HepG2 (cell line): Measurements from ENCODE around the gene KATNAL1. TPM values are rescaled to one million over a fixed set of nuclear protein-coding genes. Genes with fewer than 3 reads are reported as not detected.

Experiments
- ATAC-seq: fragments of 200-7000 bp; cut with Tn5 transposase; 3 replicates; pipeline ENCODE4 v1.9.1; 2020; ENCODE audit warnings: mild to moderate bottlenecking, moderate library complexity
- BruUV-seq: library from RNA; stranded (reverse); fragments of 400-500 nt; replicated peaks from 2 replicates; lab custom pipeline; 2021; lab: Mats Ljungman, UMichigan
- CTCF ChIA-PET: fragments of 300-600 bp; formaldehyde crosslinking; extraction: SDS; loops from one replicate; lab custom pipeline; 2021; ENCODE audit warnings: low total read pairs, inconsistent platforms, low intra/inter-chr PET ratio; lab: Yijun Ruan, JAX
- POLR2A ChIA-PET: fragments of 350-600 bp; sonication (Branson Sonifier 250); formaldehyde crosslinking; loops from one replicate; lab custom pipeline; 2020; ENCODE audit warnings: antibody characterized with exemption, inconsistent platforms; lab: Yijun Ruan, JAX
- DNase-seq: peaks from one replicate; pipeline ENCODE4 v3.0.0-alpha.2; 2015; ENCODE audit warnings: low spot score
- FAIRE-seq: peaks from 3 replicates; lab custom pipeline; 2011; peaks lifted over from hg19 to GRCh38; lab: Jason Lieb, UNC
- H2AFZ ChIP-seq: one replicate; pipeline ENCODE4 v1.6.1; 2011; ENCODE audit warnings: low read length, inconsistent platforms
- H3K27ac ChIP-seq: fragments of 300-600 bp; 3 replicates; pipeline ENCODE4 v1.8.0; 2011; ENCODE audit warnings: mixed run types, mild to moderate bottlenecking, mixed read lengths, low read length, inconsistent platforms; ENCODE audit not compliant: insufficient read depth; ENCODE audit errors: extremely low read length
- H3K27me3 ChIP-seq, 2 experiments: fragments of 200-600 bp in 1 of 2; 2 replicates in 1 of 2; 3 replicates in 1 of 2; pipeline versions ENCODE4 v1.6.0 to v1.8.0; 2011; ENCODE audit warnings: low read length in 2 of 2, mild to moderate bottlenecking in 2 of 2, moderate library complexity in 2 of 2, inconsistent platforms in 1 of 2; ENCODE audit not compliant: insufficient read depth in 2 of 2, control insufficient read depth in 1 of 2
- H3K36me3 ChIP-seq, 2 experiments: fragments of 200-600 bp in 1 of 2; replicated peaks in 1 of 2; 2 replicates in 1 of 2; 3 replicates in 1 of 2; pipeline versions ENCODE4 v1.5.1 to v1.8.0; 2011; ENCODE audit warnings: low read length in 2 of 2, inconsistent platforms in 1 of 2; ENCODE audit not compliant: insufficient read depth in 2 of 2, control insufficient read depth in 1 of 2
- H3K4me1 ChIP-seq: 2 replicates; pipeline ENCODE4 v1.5.1; 2012; ENCODE audit warnings: low read length, inconsistent platforms; ENCODE audit not compliant: insufficient read depth
- H3K4me2 ChIP-seq: 2 replicates; pipeline ENCODE4 v1.6.0; 2011; ENCODE audit warnings: low read depth, low read length, inconsistent platforms
- H3K4me3 ChIP-seq, 3 experiments: fragments of 200-600 bp in 1 of 3; sonication (generic), shearing (Covaris generic) in 1 of 3; replicated peaks in 1 of 3; 2 replicates each; pipeline ENCODE4 v1.5.1; 2011 to 2016; ENCODE audit warnings: low read length in 3 of 3, inconsistent platforms in 2 of 3, low read depth in 2 of 3, mild to moderate bottlenecking in 2 of 3, control low read depth in 1 of 3, mixed read lengths in 1 of 3; ENCODE audit not compliant: insufficient read depth in 1 of 3
- H3K79me2 ChIP-seq: one replicate; pipeline ENCODE4 v1.6.1; 2011; ENCODE audit warnings: low read length, inconsistent platforms; ENCODE audit not compliant: insufficient read depth
- H3K9ac ChIP-seq: 2 replicates; pipeline ENCODE4 v1.6.0; 2011; ENCODE audit warnings: mild to moderate bottlenecking, low read depth, low read length, inconsistent platforms; ENCODE audit not compliant: insufficient read depth
- H3K9me3 ChIP-seq: 2 replicates; pipeline ENCODE4 v1.5.1; 2012; ENCODE audit warnings: mild to moderate bottlenecking, low read length
- H4K20me1 ChIP-seq: 2 replicates; pipeline ENCODE4 v1.6.0; 2011; ENCODE audit warnings: inconsistent platforms, mild to moderate bottlenecking, low read length, moderate library complexity; ENCODE audit not compliant: insufficient read depth
- HNRNPK ChIP-seq: fragments of 200-400 bp; formaldehyde crosslinking; IDR thresholded peaks from 2 replicates; pipeline ENCODE4 v1.6.1; 2018; ENCODE audit warnings: low read length, low read depth, moderate library complexity, mild to moderate bottlenecking; ENCODE audit not compliant: poor library complexity, severe bottlenecking
- JARID2 ChIP-seq: sonication (generic); formaldehyde crosslinking; IDR thresholded peaks from 2 replicates; pipeline ENCODE4 v1.8.1; 2023; ENCODE audit warnings: missing genetic modification reagents, inconsistent platforms; ENCODE audit not compliant: insufficient replicate concordance
- PPARG ChIP-seq: conservative IDR thresholded peaks from 2 replicates; pipeline ENCODE4 v1.6.1; 2016; ENCODE audit warnings: missing biosample characterization, missing genetic modification reagents
- ZFX ChIP-seq: sonication (generic); formaldehyde crosslinking; IDR thresholded peaks from 2 replicates; pipeline ENCODE4 v1.4.0; 2020; ENCODE audit warnings: mild to moderate bottlenecking, low read depth, missing genetic modification reagents, moderate library complexity
- ZNF878 ChIP-seq: sonication (generic); formaldehyde crosslinking; IDR thresholded peaks from 2 replicates; pipeline ENCODE4 v1.8.1; 2023; ENCODE audit warnings: mild to moderate bottlenecking, missing genetic modification reagents, moderate library complexity
- WGBS: methylation state at CpG from one replicate; pipeline ENCODE4 v1.1.6; 2017; ENCODE audit warnings: low lambda C conversion rate; 5-methylcytosine and 5-hydroxymethylcytosine counted together
- in situ Hi-C: cut with HindIII; loops from 2 replicates; pipeline ENCODE4 v1.10.0; 2017; ENCODE audit warnings: low pct_unique_long_range_greater_than_20kb; ENCODE audit not compliant: extremely low pct_ligation_motif_present
- intact Hi-C: fragments of 100-400 bp; cut with micrococcal nuclease; formaldehyde crosslinking; loops from one replicate; pipeline ENCODE4 v1.10.0; 2022; ENCODE audit not compliant: unreplicated experiment
- polyA plus RNA-seq, 8 experiments: library from polyadenylated mRNA; depleted of rRNA in 3 of 8; stranded (reverse) in 7 of 8; unstranded in 1 of 8; fragments of >200 nt; fragmentation: Illumina TruSeq in 4 of 8; extraction: Trizol in 4 of 8; gene quantifications; 2 replicates each; pipeline versions ENCODE4 v1.2.1 to v1.2.3, GENCODE V29; 2011 to 2016; ENCODE audit warnings: low read depth in 4 of 8, missing spikeins in 1 of 8, mixed read lengths in 1 of 8; ENCODE audit not compliant: insufficient read depth in 1 of 8
- total RNA-seq, 5 experiments: library from RNA; depleted of rRNA; stranded (reverse); fragments of >200 nt; fragmentation: Illumina TruSeq; extraction: Trizol; gene quantifications; 2 replicates each; pipeline ENCODE4 v1.2.3, GENCODE V29; 2016; ENCODE audit warnings: low read depth in 1 of 5
- TF ChIP-seq, protein P1 (sequence below), 2 experiments: sonication (generic) in 1 of 2; formaldehyde crosslinking in 1 of 2; IDR thresholded peaks; 2 replicates each; pipeline versions ENCODE4 v1.4.0 to v1.6.1; 2016 to 2020; ENCODE audit warnings: borderline replicate concordance in 1 of 2, low read depth in 1 of 2, mild to moderate bottlenecking in 1 of 2, missing genetic modification reagents in 1 of 2

KATNAL1 gene
- total and polyA plus RNA-seq, 2 of the 13 experiments (the other 11 are each of a cell fraction or from before 2014, with no cell fraction given), result 3.2 to 11.8 TPM

DNA sequence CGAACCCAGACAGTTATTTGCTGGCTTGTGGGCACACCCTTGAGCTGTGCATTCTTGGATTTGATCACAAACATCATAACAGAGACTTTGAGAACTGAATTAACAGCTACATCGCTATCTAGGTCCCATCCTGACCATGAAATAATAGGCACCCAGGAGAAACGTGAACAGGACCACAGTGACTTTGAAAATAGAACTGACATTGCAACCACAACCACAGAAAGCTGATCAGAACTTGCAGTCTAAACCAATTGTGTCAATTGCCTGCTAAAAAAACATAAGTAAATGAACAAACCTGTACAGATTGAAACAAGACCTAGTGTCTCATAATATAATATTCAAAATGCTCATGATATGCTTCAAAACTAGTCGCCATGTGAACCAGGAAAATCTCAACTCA is 18.3 kb upstream of the KATNAL1 start:
- H3K27ac ChIP-seq, result no peak overlapping the region
- in situ Hi-C loops, result no loop called here

More for the DNA sequence above, 18.3 kb upstream of the KATNAL1 start:
- DNase-seq (no peak), ATAC-seq (no peak), FAIRE-seq (no peak)
- 21% methylated on average over 4 of the region's 4 CpGs for WGBS
- Histone ChIP-seq H3K4me3 (no peak overlapping the region), H3K79me2 (no peaks in the 10 kb centered on the region), H3K27me3 (no peaks in the 10 kb centered on the region; a peak in 1 of 5 replicates), H3K9me3 (no peaks in the 10 kb centered on the region), H3K36me3 (no peaks in the 10 kb centered on the region; a peak in 1 of 5 replicates), H3K4me1 (peaks cover 4% of the 10 kb centered on the region; the same call in 1 of the 2 replicates), H2AFZ (no peak overlapping the region), H3K9ac (no peak overlapping the region), H4K20me1 (no peaks in the 10 kb centered on the region), H3K4me2 (no peak overlapping the region)
- ChIA-PET POLR2A (no interaction called here), CTCF (no interaction called here)
- intact Hi-C loops, result no loop called here
- TF ChIP-seq ZFX (CRISPR knock-in tag) (no peak), PPARG (CRISPR knock-in tag) (no peak), ZNF878 (CRISPR knock-in tag) (no peak), HNRNPK (no peak), JARID2 (CRISPR knock-in tag) (no peak)
- TF ChIP-seq, protein P1, sequence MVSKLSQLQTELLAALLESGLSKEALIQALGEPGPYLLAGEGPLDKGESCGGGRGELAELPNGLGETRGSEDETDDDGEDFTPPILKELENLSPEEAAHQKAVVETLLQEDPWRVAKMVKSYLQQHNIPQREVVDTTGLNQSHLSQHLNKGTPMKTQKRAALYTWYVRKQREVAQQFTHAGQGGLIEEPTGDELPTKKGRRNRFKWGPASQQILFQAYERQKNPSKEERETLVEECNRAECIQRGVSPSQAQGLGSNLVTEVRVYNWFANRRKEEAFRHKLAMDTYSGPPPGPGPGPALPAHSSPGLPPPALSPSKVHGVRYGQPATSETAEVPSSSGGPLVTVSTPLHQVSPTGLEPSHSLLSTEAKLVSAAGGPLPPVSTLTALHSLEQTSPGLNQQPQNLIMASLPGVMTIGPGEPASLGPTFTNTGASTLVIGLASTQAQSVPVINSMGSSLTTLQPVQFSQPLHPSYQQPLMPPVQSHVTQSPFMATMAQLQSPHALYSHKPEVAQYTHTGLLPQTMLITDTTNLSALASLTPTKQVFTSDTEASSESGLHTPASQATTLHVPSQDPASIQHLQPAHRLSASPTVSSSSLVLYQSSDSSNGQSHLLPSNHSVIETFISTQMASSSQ (IDR thresholded peaks at IDR 0.05; ENCODE audit: low read depth), result no peak
- TF ChIP-seq, protein P1 (CRISPR knock-in tag; IDR thresholded peaks at IDR 0.05; ENCODE audit: borderline replicate concordance), result no peak
- BruUV-seq, result no TSS peak
